NCI-H2227 treated with DMSO at 0.1 percent for 48 hours (cell line): ENCODE results near the gene CPT1B.
"Not testable (repeated sequence)": the region's sequence is repeated elsewhere in the genome, so short reads cannot be mapped to it uniquely, and the experiment has no call there.

Experiments used
- DNase-seq: peaks from one replicate; lab custom pipeline; 2025; lab: John Stamatoyannopoulos, UW

Gene CPT1B

GRCh38 chr22:50527921-50528681 is 50.1 kb downstream of the CPT1B start:
- DNase-seq: no peak

- DNase-seq: no peak
These were observed 51.1 kb downstream of the CPT1B start for GRCh38 chr22:50526834-50527801.

GRCh38 chr22:50526108-50526833 is 52.0 kb downstream of the CPT1B start:
- peak; percentile 38 for DNase-seq

- DNase-seq: no peak
These were observed 52.4 kb downstream of the CPT1B start for GRCh38 chr22:50525858-50526107.

GRCh38 chr22:50525104-50525857 is 52.9 kb downstream of the CPT1B start, which contains the start of gene SCO2:
TSS of gene SCO2 (minus strand) at chr22:50525598. CDS start at chr22:50524411, 1,187 bp downstream.
- DNase-seq: peak; percentile 85

- DNase-seq: peak; percentile 31
These were observed 53.5 kb downstream of the CPT1B start for GRCh38 chr22:50524676-50525103.

- no peak for DNase-seq
These were observed 54.2 kb downstream of the CPT1B start for GRCh38 chr22:50523806-50524675.

GRCh38 chr22:50523458-50523805 is 54.8 kb downstream of the CPT1B start:
- no peak for DNase-seq

GRCh38 chr22:50522806-50523438 is 55.3 kb downstream of the CPT1B start:
- no peak for DNase-seq

- DNase-seq: no peak
These were observed 55.9 kb downstream of the CPT1B start for GRCh38 chr22:50522208-50522805.

GRCh38 chr22:50521710-50522109 is 56.5 kb downstream of the CPT1B start:
- DNase-seq: no peak

GRCh38 chr22:50520826-50521453 is 57.3 kb downstream of the CPT1B start:
- DNase-seq: no peak

GRCh38 chr22:50520184-50520583 is 58.0 kb downstream of the CPT1B start:
- DNase-seq: not testable (repeated sequence)

- DNase-seq: no peak
These were observed 59.1 kb downstream of the CPT1B start for GRCh38 chr22:50519151-50519550.
